PC-3 (cell line): ENCODE data around the gene TWF2. TPM values are rescaled to one million over a fixed set of nuclear protein-coding genes. Genes with fewer than 3 reads are reported as not detected.

Source experiments
- ATAC-seq: fragments of 200-7000 bp; cut with Tn5 transposase; 2 replicates; pipeline ENCODE4 v1.9.1; 2020; ENCODE audit warnings: mild to moderate bottlenecking, moderate library complexity
- BruUV-seq: library from RNA; stranded (reverse); fragments of 400-500 nt; replicated peaks from 2 replicates; lab custom pipeline; 2021; lab: Mats Ljungman, UMichigan
- CTCF ChIA-PET: fragments of 300-600 bp; sonication (Branson Sonifier 250); formaldehyde crosslinking; loops from one replicate; lab custom pipeline; 2022; ENCODE audit warnings: antibody characterized with exemption; lab: Charles Lee
- POLR2A ChIA-PET: fragments of 300-600 bp; sonication (Branson Sonifier 250); formaldehyde crosslinking; loops from one replicate; lab custom pipeline; 2022; ENCODE audit warnings: antibody characterized with exemption; ENCODE audit not compliant: unreplicated experiment; lab: Charles Lee
- DNase-seq: peaks from one replicate; pipeline ENCODE4 v3.0.0-alpha.2; 2015
- H2AFZ ChIP-seq: fragments of 300-600 bp; sonication (generic); 2 replicates; pipeline ENCODE4 v1.6.0; 2016; ENCODE audit warnings: antibody characterized with exemption, low read length
- H3F3A ChIP-seq: fragments of 300-600 bp; sonication (generic); one replicate; pipeline ENCODE4 v1.6.0; 2017; ENCODE audit warnings: antibody characterized with exemption, low read length, control low read depth, mild to moderate bottlenecking; ENCODE audit not compliant: unreplicated experiment
- H3K27ac ChIP-seq: fragments of 300-600 bp; sonication (generic); 2 replicates; pipeline ENCODE4 v1.5.1; 2016; ENCODE audit warnings: mild to moderate bottlenecking, low read length
- H3K27me3 ChIP-seq: fragments of 300-600 bp; sonication (generic); 2 replicates; pipeline ENCODE4 v1.6.1; 2016; ENCODE audit warnings: low read length, mixed read lengths
- H3K36me3 ChIP-seq: fragments of 300-600 bp; sonication (generic); 2 replicates; pipeline ENCODE4 v1.6.1; 2016; ENCODE audit warnings: low read depth, mixed run types, low read length, mixed read lengths
- H3K4me1 ChIP-seq: fragments of 300-600 bp; sonication (generic); 2 replicates; pipeline ENCODE4 v1.5.1; 2016; ENCODE audit warnings: low read length; ENCODE audit not compliant: insufficient read depth
- H3K4me2 ChIP-seq: fragments of 300-600 bp; sonication (generic); 2 replicates; pipeline ENCODE4 v1.6.0; 2016; ENCODE audit warnings: low read length
- H3K4me3 ChIP-seq: fragments of 300-600 bp; sonication (generic); 2 replicates; pipeline ENCODE4 v1.5.1; 2016; ENCODE audit warnings: mild to moderate bottlenecking, low read length, mixed read lengths
- H3K79me2 ChIP-seq: fragments of 300-600 bp; sonication (generic); 2 replicates; pipeline ENCODE4 v1.6.1; 2017; ENCODE audit warnings: low read length, mixed read lengths
- H3K9ac ChIP-seq: fragments of 300-600 bp; sonication (generic); 2 replicates; pipeline ENCODE4 v1.6.0; 2016; ENCODE audit warnings: mild to moderate bottlenecking, low read length
- H3K9me2 ChIP-seq: fragments of 300-600 bp; sonication (generic); replicated peaks from 2 replicates; pipeline ENCODE4 v1.6.1; 2016; ENCODE audit warnings: mixed run types, low read length, mixed read lengths
- H3K9me3 ChIP-seq: fragments of 300-600 bp; sonication (generic); 2 replicates; pipeline ENCODE4 v1.6.1; 2016; ENCODE audit warnings: low read length, mixed read lengths
- H4K20me1 ChIP-seq: fragments of 300-600 bp; sonication (generic); 2 replicates; pipeline ENCODE4 v1.6.1; 2016; ENCODE audit warnings: low read length, mixed read lengths
- EZH2 ChIP-seq: fragments of 300-600 bp; sonication (generic); IDR thresholded peaks from one replicate; pipeline ENCODE4 v1.6.1; 2017; ENCODE audit warnings: antibody characterized with exemption, mild to moderate bottlenecking, low read length; ENCODE audit not compliant: unreplicated experiment
- EZH2phosphoT487 ChIP-seq: fragments of 300-600 bp; sonication (generic); IDR thresholded peaks from 2 replicates; pipeline ENCODE4 v1.6.1; 2018; ENCODE audit warnings: mild to moderate bottlenecking, antibody characterized with exemption, low read length, borderline replicate concordance
- intact Hi-C: fragments of 100-400 bp; cut with micrococcal nuclease; formaldehyde crosslinking; loops from 2 replicates; pipeline ENCODE4 v1.9.0; 2023
- total RNA-seq: library from RNA; depleted of rRNA; stranded (reverse); fragments of >200 nt; gene quantifications from 2 replicates; pipeline ENCODE4 v1.2.3, GENCODE V29; 2014
- TF ChIP-seq, protein P1 (sequence below): fragments of 300-600 bp; sonication (generic); conservative IDR thresholded peaks from 2 replicates; pipeline ENCODE4 v1.5.1; 2017; ENCODE audit warnings: antibody characterized with exemption, low read depth, mild to moderate bottlenecking, low read length

The TWF2 gene
- total RNA-seq, 1 experiment from 2014 or later, result 147 TPM

GRCh38 chr3:52185311-52185710 lies 53.6 kb downstream of the TWF2 start:
- no peaks in the 10 kb centered on the region for H3K27me3 ChIP-seq
- no peak for DNase-seq
- no peaks in the 10 kb centered on the region for H4K20me1 ChIP-seq
- H3K9me2 ChIP-seq, result no peaks in the 10 kb centered on the region
- H3K27ac ChIP-seq, result no peak overlapping the region
- no peak overlapping the region for H3K9ac ChIP-seq
- H3K4me1 ChIP-seq, result no peaks in the 10 kb centered on the region
- H3K4me2 ChIP-seq, result no peak overlapping the region
- no peak overlapping the region for H3K4me3 ChIP-seq
- no peak overlapping the region for H2AFZ ChIP-seq
- ATAC-seq, result no peak
- H3K9me3 ChIP-seq, result no peaks in the 10 kb centered on the region
- intact Hi-C loops, result no loop called here
- CTCF ChIA-PET, result no interaction called here
- no TSS peak for BruUV-seq
- no peaks in the 10 kb centered on the region for H3K36me3 ChIP-seq
- H3F3A ChIP-seq, result no peaks in the 10 kb centered on the region
- H3K79me2 ChIP-seq, result no peaks in the 10 kb centered on the region
- POLR2A ChIA-PET, result no interaction called here
- no peak for TF ChIP-seq EZH2phosphoT487
- no peak for TF ChIP-seq EZH2
- TF ChIP-seq, protein P1, sequence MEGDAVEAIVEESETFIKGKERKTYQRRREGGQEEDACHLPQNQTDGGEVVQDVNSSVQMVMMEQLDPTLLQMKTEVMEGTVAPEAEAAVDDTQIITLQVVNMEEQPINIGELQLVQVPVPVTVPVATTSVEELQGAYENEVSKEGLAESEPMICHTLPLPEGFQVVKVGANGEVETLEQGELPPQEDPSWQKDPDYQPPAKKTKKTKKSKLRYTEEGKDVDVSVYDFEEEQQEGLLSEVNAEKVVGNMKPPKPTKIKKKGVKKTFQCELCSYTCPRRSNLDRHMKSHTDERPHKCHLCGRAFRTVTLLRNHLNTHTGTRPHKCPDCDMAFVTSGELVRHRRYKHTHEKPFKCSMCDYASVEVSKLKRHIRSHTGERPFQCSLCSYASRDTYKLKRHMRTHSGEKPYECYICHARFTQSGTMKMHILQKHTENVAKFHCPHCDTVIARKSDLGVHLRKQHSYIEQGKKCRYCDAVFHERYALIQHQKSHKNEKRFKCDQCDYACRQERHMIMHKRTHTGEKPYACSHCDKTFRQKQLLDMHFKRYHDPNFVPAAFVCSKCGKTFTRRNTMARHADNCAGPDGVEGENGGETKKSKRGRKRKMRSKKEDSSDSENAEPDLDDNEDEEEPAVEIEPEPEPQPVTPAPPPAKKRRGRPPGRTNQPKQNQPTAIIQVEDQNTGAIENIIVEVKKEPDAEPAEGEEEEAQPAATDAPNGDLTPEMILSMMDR, result no peak

DNA sequence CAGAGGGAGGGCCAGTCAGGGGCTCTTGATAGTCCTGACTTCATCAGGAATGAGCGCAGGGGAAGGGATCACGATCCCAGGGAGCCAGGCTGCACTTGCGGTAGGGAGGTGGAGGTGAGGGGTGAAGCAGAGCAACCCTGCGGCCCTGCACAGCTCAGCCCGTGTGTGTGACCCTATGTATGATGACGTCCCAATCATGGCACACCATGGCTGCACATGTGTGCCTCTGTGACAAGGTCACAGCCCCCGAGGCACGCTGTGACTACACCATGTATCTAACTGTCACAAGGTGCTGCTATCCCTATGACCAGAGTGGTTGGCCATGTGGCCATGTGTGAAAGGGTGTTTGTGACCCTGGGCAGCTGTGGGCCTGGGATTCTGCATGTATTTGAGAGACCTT lies 54.3 kb downstream of the TWF2 start:
- H3K27ac ChIP-seq, result no peak overlapping the region
- no peak for DNase-seq
- no peaks in the 10 kb centered on the region for H3K9me2 ChIP-seq
- no TSS peak for BruUV-seq
- no peak overlapping the region for H3K4me2 ChIP-seq
- TF ChIP-seq EZH2phosphoT487 (no peak), EZH2 (no peak)
- TF ChIP-seq, protein P1, result no peak
- H2AFZ ChIP-seq, result no peak overlapping the region
- H3K36me3 ChIP-seq, result no peaks in the 10 kb centered on the region
- no peak overlapping the region for H3K9ac ChIP-seq
- no peaks in the 10 kb centered on the region for H3F3A ChIP-seq
- intact Hi-C loops, result no loop called here
- H3K79me2 ChIP-seq, result no peaks in the 10 kb centered on the region
- ATAC-seq, result no peak
- no peaks in the 10 kb centered on the region for H3K9me3 ChIP-seq
- POLR2A ChIA-PET, result no interaction called here
- no peaks in the 10 kb centered on the region for H4K20me1 ChIP-seq
- H3K4me1 ChIP-seq, result no peaks in the 10 kb centered on the region
- no peaks in the 10 kb centered on the region for H3K27me3 ChIP-seq
- H3K4me3 ChIP-seq, result no peak overlapping the region
- CTCF ChIA-PET, result no interaction called here

- Histone ChIP-seq H3K9ac (no peak overlapping the region), H3K36me3 (no peaks in the 10 kb centered on the region), H3K4me3 (no peak overlapping the region), H3K9me3 (no peaks in the 10 kb centered on the region), H3F3A (no peaks in the 10 kb centered on the region), H3K79me2 (no peaks in the 10 kb centered on the region), H4K20me1 (no peaks in the 10 kb centered on the region), H3K9me2 (no peaks in the 10 kb centered on the region), H3K4me1 (no peaks in the 10 kb centered on the region), H3K27me3 (no peaks in the 10 kb centered on the region), H3K27ac (no peak overlapping the region), H2AFZ (no peak overlapping the region), H3K4me2 (no peak overlapping the region)
- DNase-seq (no peak), ATAC-seq (no peak)
- POLR2A ChIA-PET, result no interaction called here
- BruUV-seq, result no TSS peak
- CTCF ChIA-PET, result no interaction called here
- TF ChIP-seq, protein P1, result no peak
- TF ChIP-seq EZH2, result no peak
- TF ChIP-seq EZH2phosphoT487, result no peak
- intact Hi-C loops, result no loop called here
These were observed 55.0 kb downstream of the TWF2 start for GRCh38 chr3:52183786-52184445.
